ENCODE results near the gene LIPC.

DNA sequence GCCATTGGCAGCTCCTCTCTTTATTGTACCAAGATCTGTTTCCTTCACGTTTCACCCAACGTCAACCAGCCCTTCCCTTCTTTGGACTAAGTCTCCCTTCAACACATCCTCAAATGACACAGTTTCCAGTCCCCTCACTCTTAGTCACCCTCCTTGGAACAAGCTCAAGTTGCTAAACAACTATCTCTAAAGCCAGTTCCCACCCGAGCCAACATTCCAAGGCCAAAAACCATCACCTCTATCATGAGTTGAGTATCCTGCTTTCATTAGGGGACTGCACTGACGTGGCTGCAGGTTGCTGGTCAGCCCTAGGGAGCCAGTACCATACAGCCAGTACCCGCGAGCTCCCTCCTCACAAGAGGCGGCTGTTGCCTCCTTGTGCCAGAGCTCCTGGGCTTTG lies 73.8 kb downstream of the LIPC start:
- TF ChIP-seq, protein P1, sequence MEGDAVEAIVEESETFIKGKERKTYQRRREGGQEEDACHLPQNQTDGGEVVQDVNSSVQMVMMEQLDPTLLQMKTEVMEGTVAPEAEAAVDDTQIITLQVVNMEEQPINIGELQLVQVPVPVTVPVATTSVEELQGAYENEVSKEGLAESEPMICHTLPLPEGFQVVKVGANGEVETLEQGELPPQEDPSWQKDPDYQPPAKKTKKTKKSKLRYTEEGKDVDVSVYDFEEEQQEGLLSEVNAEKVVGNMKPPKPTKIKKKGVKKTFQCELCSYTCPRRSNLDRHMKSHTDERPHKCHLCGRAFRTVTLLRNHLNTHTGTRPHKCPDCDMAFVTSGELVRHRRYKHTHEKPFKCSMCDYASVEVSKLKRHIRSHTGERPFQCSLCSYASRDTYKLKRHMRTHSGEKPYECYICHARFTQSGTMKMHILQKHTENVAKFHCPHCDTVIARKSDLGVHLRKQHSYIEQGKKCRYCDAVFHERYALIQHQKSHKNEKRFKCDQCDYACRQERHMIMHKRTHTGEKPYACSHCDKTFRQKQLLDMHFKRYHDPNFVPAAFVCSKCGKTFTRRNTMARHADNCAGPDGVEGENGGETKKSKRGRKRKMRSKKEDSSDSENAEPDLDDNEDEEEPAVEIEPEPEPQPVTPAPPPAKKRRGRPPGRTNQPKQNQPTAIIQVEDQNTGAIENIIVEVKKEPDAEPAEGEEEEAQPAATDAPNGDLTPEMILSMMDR (IDR thresholded peaks at IDR 0.05; ENCODE audit: extremely low read depth in 1 of 2, insufficient read depth in 1 of 2, low read depth in 1 of 2, low read length in 2 of 2) = no peak
- TF ChIP-seq POLR2A (IDR thresholded peaks at IDR 0.05; ENCODE audit: low read depth, low read length) (no peak), JUN (IDR thresholded peaks at IDR 0.05; ENCODE audit: borderline replicate concordance, insufficient read depth, insufficient read length, low read depth) (no peak), MYC (IDR thresholded peaks at IDR 0.05; ENCODE audit: low read depth, low read length) (no peak), EZH2 (IDR thresholded peaks at IDR 0.05; ENCODE audit: borderline replicate concordance, low read depth, low read length, severe bottlenecking) (no peak), GATA2 (IDR thresholded peaks at IDR 0.05; ENCODE audit: insufficient read depth, insufficient read length, low read depth, low read length) (no peak), POLR2AphosphoS5 (IDR thresholded peaks at IDR 0.05; ENCODE audit: insufficient read depth, low read depth, low read length) (no peak)

Data from endothelial cell of umbilical vein (primary cell).